ENCODE results near the gene CCR6. TPM values are rescaled to one million over a fixed set of nuclear protein-coding genes. Genes with fewer than 3 reads are reported as not detected.

CCR6 gene
- total RNA-seq, 1 donor from 2014 or later = not detected

DNA sequence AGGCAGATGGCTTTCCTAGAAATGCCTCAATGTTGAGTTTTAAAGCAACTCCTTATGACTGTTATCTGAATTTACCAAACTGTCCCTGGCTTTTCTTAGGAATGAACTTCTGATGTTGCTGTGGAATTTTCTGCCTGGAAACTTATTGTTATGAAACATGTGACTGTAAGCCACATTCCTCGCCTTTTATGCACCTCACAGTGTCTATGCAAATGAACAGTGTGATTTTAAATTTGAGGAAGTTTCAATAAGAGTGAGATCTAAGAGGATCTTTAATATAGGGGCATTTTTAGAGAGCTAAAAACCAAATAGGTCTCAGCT lies 2.4 kb upstream of the CCR6 start:
- DNase-seq = no peak

DNA sequence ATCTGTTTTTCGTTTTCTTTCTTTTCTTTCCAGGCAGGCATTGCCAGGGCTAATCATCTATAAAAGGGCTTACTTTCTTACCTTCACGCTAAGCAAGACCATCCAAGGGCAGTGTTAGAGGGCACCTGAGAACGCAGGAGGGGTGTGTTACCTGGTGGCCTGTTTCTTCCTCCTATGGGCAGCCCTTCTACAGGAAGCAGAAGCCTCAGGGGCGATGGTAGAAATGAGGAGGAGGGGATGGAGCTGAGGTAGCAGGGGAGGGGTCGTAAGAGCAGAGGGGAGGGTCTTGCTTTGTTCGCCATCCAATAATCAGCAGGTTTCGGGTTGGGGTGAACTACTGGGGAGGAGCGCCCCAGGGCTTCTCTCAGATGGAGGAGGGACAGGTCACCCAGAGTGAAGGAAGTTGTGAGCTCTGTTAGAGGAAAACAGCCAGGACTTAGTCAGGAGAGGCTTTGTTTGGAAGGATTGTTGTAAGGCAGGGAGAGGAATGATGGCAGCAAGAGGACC lies 1.5 kb upstream of the CCR6 start:
- DNase-seq = no peak

DNA sequence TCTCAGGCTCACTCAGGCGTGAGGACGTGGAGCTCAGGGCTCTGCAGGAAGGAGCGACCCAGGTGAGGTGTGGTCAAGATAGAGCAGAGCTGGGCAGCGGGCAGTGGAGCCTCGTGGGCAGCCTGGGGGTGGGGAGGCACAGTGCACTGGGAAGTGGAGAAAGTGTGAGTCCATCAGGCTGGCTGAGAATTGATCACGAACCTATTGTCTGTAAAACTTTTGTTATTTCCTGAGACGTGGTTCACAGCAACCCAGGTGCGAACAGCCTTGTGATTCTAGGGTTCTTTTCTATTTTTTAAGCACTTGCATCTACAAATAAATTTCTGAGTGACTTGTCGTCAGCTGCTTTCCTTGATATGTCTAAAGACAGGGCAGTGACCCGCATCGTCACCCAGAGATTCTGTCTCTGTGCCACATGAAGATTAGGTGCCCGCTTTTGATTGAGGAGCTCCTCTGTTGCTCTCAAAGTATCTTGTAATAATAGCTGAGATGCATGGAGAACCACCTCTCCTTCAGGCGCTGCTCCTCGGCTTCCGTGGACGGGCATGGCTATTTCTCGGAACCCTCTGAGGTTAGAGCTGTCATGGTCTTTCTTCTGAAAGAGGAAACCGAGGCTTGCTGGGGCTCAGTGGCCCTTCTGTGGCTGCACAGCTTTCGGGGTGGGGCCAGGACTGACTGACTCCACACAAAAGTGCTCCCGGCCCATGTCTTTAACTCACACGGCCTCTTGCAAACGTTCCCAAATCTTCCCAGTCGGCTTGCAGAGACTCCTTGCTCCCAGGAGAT lies 662 bp upstream of the CCR6 start:
- no peak for DNase-seq

GRCh38 chr6:167124753-167125152 lies 1.9 kb downstream of the CCR6 start:
- no peak for DNase-seq

DNA sequence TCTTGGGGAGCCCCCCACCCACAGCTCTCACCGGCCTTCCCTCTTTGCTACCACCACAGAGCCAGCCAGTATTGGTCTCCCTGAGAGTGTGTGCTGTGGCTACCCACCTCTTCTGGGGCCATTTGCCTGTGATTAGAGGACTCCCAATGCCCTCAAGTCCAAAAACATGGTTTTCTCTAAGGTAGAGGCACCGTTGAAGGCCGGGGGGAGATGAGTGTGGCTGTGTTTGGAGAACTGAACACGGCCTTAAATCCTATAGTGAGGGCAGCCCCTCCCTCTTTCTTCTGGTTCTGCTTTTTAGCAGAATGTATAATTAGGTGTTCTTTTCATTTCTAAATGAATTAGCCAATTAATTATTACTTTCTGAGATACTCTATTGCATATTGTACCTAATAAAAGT lies 2.5 kb downstream of the CCR6 start:
- DNase-seq = no peak

DNA sequence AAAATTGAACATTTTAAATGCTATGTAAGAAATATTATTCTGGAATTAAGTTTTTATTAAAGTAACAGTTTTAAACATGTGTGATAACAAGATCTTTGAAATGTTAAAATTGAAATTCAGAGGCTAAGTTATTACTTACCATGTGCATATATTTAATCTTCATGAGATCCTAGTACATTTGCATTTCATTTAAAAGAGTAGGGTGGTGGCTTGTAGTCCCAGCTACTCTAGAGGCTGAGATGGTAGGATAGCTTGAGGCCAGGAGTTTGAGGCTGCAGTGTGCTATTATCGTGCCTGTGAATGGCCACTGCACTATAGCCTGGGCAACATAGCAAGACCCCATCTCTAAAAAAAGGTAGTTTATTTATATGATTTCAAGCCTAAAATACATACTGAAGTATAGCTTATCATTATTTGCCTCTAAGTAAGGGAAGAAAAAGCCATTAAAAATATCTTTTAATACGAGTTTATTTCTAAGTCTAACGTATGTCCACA lies 3.0 kb downstream of the CCR6 start:
- no peak for DNase-seq

GRCh38 chr6:167127785-167128531 lies 5.1 kb downstream of the CCR6 start:
- no peak for DNase-seq

- DNase-seq = no peak
These were observed 6.3 kb downstream of the CCR6 start for GRCh38 chr6:167129159-167129558.

- no peak for DNase-seq
These were observed 6.7 kb downstream of the CCR6 start for GRCh38 chr6:167129562-167129961.

- DNase-seq = no peak
These were observed 7.2 kb downstream of the CCR6 start for GRCh38 chr6:167130008-167130677.

- no peak for DNase-seq
These were observed 8.1 kb downstream of the CCR6 start for GRCh38 chr6:167130712-167131684.

DNA sequence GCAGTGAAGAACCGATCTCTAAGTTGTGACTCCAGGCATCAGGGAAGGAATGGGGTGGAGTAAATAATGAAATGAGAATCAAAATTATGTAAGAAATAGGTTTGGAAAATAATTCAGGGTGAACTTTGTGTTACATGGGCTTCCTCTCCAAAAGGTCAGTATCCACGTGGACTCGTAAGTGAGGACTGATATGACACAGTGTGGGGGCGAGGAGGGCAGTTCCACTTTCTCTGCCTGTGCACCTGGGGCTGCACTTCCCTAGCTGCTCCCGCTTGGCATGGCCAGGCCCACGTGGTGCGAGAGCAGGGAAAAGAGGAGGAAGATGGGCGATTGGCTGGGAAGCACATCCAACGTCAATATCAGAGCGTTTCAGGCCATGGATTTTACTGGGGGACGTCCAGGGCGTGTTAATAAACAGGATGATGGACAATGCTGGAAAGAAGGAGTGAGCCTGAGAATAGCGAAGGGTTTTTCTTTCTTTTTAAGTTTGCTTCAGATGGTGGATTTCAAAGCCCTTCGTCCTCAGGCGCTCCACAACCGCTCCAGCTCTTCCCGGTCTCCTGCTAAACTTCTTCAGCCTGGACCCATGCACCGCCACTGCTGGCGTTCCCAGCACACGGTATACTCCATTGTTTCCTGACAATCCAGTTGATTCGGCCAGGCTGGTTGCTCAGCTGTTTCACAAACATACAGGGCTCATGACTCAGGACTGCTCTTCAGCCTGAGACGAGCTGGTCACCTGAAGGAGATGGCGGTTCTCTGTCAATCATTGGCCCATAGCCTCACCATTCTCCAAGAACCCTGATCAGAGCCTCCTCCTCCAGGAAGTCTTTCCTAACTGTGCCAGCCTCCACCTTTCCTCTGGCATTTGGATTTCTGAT lies 11.8 kb downstream of the CCR6 start:
- no peak for DNase-seq

DNA sequence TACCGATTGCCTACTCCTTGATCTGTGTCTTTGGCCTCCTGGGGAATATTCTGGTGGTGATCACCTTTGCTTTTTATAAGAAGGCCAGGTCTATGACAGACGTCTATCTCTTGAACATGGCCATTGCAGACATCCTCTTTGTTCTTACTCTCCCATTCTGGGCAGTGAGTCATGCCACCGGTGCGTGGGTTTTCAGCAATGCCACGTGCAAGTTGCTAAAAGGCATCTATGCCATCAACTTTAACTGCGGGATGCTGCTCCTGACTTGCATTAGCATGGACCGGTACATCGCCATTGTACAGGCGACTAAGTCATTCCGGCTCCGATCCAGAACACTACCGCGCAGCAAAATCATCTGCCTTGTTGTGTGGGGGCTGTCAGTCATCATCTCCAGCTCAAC lies 13.5 kb downstream of the CCR6 start:
- no peak for DNase-seq

- DNase-seq = no peak
These were observed 14.2 kb downstream of the CCR6 start for GRCh38 chr6:167137081-167137480.

GRCh38 chr6:167137881-167138280 lies 15.0 kb downstream of the CCR6 start:
- DNase-seq = peak; percentile 17

DNA sequence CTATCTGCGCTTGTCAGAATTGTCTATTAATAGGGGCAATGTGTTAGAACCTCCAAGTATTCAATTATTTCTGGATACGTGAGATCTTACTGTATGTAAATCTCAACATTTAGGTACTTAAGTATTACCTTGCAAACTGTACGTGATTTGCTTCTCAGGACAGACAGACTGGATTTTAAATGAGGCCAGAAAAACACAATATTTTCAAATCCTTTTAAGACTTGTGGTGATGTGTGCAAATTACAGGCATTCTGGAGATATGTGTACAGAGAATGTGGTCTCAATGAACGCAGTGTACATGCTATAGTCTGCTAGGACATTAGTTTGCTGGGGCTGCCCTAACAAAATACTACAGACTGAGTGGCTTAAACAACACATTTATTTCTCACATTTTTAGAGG lies 16.9 kb downstream of the CCR6 start:
- DNase-seq = no peak

DNA sequence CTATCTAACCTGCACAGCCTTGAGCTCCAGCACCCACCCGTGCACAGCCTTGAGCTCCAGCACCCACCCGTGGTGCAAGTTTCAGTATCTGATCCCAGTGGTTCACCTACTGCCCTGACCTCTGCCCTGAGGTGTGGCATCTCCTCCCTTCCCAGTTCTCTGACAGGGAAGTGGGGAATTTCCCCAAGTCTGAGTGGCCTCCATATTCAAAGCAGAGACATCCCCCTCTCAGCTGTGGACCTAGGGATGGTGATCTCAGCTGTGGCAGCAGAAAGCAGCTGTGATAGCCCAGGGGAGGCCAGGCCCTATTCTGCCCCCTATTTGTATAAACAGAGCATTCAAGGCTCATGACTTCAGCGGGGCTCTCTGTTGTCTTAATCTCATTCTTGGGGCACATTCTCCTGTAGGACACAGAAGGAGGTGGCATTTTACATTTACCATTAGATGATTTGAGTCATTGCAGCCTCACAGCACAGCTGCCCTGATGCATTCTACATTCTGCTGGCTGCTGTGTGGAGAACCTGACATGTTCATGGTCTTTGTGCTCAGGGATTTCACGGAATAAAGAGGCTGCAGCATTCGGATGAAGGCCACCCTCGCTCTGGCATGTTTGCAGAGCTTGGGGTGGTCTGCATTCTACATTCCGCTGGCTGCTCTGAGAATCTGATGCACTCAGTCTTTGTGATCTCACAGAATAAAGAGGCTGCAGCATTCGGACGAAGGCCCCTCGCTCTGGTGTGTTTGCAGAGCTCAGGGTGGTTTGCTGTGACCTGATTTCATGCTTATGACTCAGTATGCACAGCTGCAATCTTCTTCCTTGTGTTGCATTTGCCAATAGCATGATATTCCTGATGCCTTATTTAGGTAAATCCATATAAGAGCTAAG lies 17.9 kb downstream of the CCR6 start:
- peak; percentile 77 for DNase-seq

DNA sequence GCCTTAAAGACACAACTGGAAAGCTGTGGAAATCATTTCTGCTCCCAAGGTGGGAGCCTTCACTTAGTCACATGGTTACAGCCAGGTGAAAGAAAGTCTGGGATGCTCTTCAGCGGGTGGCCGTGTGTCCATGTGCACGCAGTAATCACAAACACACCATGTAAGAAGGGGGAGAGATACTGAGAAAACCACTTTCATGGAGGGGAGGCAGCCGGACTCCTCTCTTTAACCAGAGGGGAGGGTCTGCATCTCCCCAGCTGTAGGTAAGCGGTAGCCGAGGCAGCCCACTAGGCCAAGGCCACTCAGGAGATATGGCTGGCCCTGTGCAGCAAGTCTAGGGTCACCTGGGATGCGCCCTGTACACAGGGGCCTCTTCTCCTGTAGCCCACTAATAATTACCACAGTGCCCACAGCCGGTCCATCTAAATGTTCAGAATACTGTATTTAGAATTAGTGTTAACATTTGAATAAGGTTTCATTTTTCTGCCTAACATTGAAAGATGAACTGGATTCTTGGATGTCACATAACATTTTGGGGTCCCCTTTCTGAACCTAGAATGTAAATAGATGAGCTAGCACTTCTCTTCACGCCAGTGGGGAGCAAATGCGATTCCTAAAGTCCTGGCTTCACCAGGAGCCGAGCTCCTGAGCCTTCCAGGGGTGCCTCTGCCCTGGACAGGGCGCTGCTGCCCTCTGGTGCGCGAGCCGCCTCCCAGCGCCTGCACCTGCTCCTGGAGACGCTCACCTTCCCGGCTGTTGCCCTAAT lies 19.0 kb downstream of the CCR6 start:
- peak; percentile 65 for DNase-seq

DNA sequence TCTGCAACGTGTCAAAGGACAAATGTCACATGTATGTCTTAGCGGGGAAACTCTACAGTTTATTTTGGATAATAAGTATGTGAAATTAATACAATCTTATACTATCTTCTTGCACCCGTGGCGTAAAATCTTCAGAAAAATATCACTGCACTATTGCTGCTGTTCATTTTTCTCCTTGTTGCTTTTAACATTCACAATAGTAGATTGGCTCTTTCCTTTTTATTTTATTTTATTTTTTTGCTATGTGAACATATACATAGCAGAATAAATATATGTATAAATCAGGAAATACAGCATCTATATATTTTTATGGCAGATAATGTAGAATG lies 19.5 kb downstream of the CCR6 start:
- DNase-seq = no peak
